Keratinocyte (primary cell): ENCODE results near the gene COPS3.

Source experiments
- CTCF ChIP-seq, 3 experiments: IDR thresholded peaks in 1 of 3; conservative IDR thresholded peaks in 1 of 3; optimal IDR thresholded peaks in 1 of 3; 2 replicates in 2 of 3; 3 replicates in 1 of 3; pipeline versions ENCODE3 to v1.5.1; 2011; ENCODE audit warnings: low read length in 3 of 3, mild to moderate bottlenecking in 3 of 3, moderate library complexity in 2 of 3, control low read depth in 1 of 3, inconsistent platforms in 1 of 3; ENCODE audit not compliant: insufficient read depth in 2 of 3; ENCODE audit errors: extremely low read depth in 1 of 3
- EZH2 ChIP-seq: IDR thresholded peaks from one replicate; pipeline ENCODE4 v1.6.1; 2012; ENCODE audit warnings: inconsistent platforms, mild to moderate bottlenecking, low read length, moderate library complexity

GRCh38 chr17:17313350-17313991 is 32.4 kb upstream of the COPS3 start:
- TF ChIP-seq CTCF (optimal IDR thresholded peaks at IDR 0.05 in 1 of 3, IDR thresholded peaks at IDR 0.05 in 1 of 3, conservative IDR thresholded peaks at IDR 0.05 in 1 of 3; ENCODE audit: extremely low read depth in 1 of 3, insufficient read depth in 2 of 3, low read length in 3 of 3), result peak; percentile 81 to 94 (median 90)
- TF ChIP-seq EZH2, result no peak
